GM19351 (cell line): Measurements from ENCODE around the gene FXYD7.
"Not testable (repeated sequence)": the region's sequence is repeated elsewhere in the genome, so short reads cannot be mapped to it uniquely, and the experiment has no call there.

ENCODE experiments used
- ATAC-seq: cut with Tn5 transposase; IDR thresholded peaks from one replicate; pipeline ENCODE4 v1.9.1; 2021; ENCODE audit warnings: mild to moderate bottlenecking, moderate library complexity; ENCODE audit not compliant: unreplicated experiment

The FXYD7 gene, protein sequence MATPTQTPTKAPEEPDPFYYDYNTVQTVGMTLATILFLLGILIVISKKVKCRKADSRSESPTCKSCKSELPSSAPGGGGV

DNA sequence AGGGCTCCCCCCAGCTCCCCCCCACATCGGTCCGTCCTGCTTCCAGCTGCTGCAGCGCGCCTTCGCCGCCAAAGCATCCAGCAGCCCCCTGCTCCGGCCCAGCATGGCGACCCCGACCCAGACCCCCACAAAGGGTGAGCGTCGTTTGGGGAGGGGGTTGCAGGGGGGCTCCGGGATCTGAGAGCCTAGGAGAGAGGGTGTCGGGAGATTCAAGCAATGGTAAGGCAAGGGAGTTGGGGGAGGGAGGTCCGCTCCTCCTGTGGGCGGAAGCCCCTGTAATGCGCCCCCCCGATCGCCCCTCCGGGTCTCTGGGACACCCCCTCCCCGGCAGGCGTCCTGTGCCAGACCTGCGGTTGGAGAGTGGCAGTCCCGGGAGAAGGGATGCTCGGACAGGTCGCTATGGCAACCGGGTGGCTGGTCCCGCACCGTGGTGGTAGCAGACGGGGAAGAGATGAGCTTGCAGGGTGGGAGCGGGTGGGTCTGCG lies at the start of gene FXYD7:
Gene FXYD7 (plus strand): TSS at position 25 of the 485 bp plus-strand sequence. CDS start 79 bp downstream, at position 104.
- no peak for ATAC-seq

- ATAC-seq = no peak
These were observed 49.6 kb upstream of the FXYD7 start for GRCh38 chr19:35093430-35093829.

DNA sequence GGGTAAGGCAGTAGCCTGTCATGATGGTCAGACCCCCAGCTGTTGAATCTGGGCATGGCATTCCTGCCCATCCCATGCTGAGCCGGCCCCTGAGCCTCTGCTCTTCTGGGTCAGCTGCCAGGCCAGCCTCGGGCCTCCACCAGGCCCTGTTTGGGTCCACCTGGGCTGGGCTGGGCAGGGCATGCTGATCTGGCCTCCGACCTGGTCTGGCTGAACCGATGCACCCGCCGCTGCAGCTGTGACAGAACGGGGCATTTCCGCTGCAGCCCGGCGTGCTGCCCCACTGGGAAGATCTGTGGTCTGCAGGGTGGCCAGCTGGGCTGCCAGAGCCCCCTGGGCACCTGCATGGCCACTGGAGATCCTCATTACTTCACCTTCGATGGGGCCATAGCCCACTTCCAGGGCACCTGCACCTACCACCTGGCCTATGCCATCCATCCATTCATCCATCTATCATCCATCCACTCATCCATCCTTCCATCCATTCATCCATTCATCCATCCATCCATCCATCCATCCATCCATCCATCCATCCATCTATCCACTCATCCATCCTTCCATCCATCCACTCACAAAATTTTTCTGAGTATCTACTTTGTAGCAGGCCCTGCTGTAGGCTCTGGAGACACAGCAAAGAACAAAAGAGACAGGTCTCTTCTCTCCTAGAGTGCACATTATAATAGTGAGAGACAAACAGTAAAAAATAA lies 49.0 kb upstream of the FXYD7 start:
- ATAC-seq = no peak

DNA sequence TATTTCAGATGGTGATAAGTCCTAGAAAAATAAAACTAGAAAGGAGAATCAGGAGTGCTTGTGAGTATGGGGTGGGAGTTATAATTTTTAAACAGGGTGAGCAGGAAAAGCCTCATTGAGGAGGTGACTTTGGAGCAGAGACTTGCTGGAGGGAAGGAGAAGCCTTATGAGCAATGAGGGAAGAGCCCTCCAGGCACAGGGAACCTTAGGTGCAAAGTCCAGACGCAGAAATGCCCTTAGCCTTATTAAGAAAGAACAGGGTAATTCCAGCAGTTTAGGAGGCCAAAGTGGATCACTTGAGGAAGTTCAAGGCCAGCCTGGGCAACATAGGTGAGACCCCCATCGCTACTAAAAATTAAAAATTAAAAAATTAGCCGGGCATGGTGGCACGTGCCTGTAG lies 48.4 kb upstream of the FXYD7 start:
- ATAC-seq = no peak

- no peak for ATAC-seq
These were observed 47.2 kb upstream of the FXYD7 start for GRCh38 chr19:35095667-35096368.

DNA sequence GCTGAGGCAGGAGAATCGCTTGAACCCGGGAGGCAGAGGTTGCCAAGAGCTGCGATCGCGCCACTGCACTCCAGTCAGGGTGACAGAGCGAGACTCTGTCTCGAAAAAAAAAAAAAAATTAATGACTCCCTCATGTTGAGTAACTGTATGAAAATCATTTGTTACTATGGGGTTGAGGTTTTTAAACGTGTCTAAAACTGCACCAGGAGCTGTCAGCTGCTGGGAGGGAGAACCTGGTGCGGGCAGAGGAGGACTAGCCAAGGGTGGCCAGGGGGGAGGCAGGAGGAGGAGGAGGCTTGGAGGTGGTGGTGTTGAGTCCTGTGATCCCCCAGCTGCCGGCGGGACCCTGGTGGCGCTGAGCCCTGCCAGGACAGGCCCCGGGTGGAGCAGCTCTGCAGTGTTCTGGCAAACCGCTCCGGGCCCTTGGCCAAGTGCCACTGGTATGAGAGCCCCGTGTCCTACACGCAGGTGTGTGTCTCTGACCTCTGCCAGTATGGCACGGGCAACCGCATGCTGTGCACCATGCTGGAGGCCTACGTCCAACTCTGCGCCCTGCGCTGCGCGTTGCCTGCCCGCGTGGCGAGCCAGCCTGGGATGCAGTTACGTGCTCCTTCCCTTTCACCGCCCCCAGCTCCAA lies 44.5 kb upstream of the FXYD7 start:
- ATAC-seq = no peak

DNA sequence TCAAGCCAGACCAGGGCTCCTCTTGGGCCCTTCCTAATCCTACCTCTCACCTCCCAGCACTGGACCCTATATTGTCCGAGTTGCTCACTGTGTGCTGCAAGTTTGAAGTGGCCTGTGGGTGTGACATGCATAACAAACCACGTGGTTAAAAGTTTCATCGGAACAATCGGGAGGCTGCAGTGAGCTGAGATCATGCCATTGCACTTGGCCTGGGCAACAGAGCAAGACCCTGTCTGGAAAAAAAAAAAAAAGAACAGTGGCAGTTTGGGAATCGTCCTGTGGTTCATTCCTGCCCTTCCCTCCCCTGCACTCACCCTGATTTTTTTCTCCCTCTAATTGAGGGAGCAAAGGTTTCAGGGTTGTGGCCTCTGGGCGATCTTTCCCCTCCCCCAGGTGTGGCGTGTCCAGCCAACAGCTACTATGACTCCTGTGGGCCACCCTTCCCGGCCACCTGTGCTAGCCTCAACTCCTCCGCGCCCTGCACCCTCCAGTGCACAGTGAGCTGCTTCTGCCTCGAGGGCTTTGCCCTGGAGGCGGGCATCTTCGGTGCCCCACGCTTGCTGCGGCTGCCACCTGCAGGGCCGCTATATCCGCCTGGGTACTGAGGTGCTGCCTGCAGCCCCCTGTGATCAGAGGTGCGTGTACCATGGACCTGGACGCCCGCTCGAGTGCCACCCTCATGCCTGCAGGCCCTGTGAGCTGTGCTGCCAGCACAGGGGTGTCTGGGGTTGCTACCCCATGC lies 43.7 kb upstream of the FXYD7 start:
- ATAC-seq = no peak

DNA sequence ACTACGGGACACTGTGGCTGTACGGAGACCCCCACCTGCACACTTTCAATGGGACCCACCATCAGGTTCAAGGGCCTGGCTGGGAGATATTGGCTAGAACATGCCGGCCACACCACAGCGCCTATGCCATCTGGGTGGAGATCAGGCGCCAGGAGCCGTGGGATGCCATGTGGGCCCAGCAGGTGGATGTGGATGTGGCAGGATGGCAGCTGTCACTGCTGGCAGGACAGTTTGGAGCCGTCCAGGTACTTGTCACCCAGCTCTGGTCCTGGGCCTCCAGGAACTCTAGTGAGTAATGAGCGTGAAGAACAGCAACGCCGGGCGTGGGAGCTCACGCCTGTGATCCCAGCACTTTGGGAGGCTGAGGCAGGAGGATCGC lies 43.2 kb upstream of the FXYD7 start:
- no peak for ATAC-seq

DNA sequence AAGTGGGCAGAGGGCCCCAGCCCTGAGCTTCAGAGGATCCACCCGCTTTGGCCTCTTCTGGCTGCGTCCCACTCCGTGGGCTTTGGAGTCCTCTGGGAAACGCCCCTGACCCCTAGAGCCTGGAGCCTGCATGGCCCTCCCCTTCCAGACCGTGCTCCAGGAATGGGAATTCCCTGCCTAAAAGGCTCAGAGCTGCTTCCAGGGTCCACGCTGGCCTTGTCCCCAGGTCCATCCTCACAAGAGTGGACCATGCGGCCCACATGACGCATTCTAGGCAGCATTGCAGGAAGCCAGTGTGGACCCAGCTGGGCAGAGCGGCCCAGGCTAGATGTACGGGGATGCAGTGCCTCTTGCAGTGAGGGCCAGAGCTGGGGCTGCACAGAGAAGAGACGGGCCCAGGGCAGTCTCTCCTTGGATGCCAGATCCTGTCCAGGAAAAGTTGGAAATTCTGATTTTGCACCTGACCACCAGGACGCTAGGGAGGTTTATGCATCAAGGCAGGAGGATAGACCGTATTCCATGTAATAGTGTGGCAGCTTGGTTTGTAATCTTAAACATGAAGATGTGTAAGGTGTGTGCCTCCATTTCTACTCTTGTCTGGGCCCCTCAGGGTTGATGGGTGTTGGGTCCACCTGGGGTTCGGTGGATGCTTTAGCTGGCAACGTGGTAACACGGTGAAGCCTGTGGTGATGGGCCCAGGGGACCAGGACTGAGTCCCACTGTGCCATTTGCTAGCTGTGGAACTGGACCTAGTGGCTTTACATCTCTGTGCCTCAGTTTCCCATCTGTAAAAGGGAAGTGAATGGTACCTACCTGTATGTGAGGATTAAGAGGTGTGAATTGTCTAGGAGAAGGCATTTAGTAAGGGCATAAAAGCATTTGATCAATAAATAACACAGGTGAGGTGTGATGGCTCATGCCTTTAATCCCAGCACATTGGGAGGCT lies 42.2 kb upstream of the FXYD7 start:
- ATAC-seq = no peak

- ATAC-seq = not testable (repeated sequence)
These were observed 41.1 kb upstream of the FXYD7 start for GRCh38 chr19:35101949-35102348.

- ATAC-seq = not testable (repeated sequence)
These were observed 39.4 kb upstream of the FXYD7 start for GRCh38 chr19:35103614-35104013.

DNA sequence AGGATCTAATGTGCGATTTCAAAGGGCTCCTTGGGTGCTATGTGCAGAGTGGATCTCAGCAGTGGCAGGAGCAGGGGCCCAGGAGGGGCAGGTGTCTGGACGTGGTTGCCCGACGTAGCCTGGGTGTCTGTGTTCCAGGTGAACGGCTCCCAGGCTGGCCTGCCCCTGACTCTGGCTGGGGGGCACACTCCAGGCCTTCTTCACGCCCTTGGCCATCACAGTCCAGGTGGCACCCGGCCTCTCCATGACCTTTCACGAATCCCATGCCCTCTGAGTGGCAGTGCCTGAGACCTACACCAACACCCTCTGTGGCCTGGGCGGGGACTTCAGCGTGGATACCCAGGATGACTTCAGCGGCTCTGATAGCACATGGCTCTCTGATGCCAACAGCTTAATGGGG lies 38.7 kb upstream of the FXYD7 start:
- ATAC-seq = no peak

- no peak for ATAC-seq
These were observed 38.0 kb upstream of the FXYD7 start for GRCh38 chr19:35105047-35105410.

- no peak for ATAC-seq
These were observed 37.4 kb upstream of the FXYD7 start for GRCh38 chr19:35105411-35106290.

DNA sequence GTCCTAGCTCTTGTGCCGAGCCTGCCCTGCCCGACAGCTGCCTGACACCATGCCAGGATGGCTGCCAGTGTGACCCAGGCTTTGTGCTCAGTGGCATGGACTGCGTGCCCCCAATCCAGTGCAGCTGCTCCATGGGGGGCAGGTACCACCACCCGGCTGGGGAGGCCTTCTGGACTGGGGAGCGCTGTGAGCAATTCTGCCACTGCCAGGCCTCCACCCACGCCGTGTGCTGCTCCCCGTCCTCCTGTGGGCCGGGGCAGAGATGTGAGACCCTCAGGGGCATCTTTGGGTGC lies 36.8 kb upstream of the FXYD7 start:
- no peak for ATAC-seq

- ATAC-seq = no peak
These were observed 36.0 kb upstream of the FXYD7 start for GRCh38 chr19:35106898-35107541.

GRCh38 chr19:35107545-35107944 lies 35.5 kb upstream of the FXYD7 start:
- ATAC-seq = no peak

DNA sequence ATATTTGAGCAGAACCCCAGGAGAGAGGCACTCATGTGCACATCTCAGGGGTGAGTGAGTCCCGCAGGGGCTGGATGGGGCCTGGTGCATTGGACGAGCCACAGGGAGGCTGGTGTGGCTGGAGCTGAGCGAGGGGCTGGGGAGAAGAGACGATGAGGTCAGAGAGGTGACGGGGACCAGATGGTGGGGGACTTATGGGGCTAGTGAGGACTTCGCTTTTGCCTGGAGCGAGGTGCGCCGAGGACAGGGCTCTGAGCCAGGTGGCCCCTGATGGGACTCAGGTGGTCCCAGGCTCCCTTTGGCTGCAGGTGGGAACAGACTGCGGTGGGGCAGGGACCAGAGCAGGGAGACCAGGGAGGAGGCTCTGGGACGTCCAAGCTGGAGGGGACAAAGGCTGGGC lies 34.3 kb upstream of the FXYD7 start:
- ATAC-seq = no peak
